Hematopoietic multipotent progenitor cell treated with erythropoietin and hydrocortisone succinate and interleukin-3 and kit ligand, for 6 days (in vitro differentiated cells): ENCODE data around the gene UEVLD.

Source experiments
- DNase-seq: peaks from one replicate; pipeline ENCODE4 v3.0.0-alpha.2; 2015

Gene UEVLD

GRCh38 chr11:18495271-18495670 is 93.3 kb downstream of the UEVLD start:
- DNase-seq: peak; percentile 13

DNA sequence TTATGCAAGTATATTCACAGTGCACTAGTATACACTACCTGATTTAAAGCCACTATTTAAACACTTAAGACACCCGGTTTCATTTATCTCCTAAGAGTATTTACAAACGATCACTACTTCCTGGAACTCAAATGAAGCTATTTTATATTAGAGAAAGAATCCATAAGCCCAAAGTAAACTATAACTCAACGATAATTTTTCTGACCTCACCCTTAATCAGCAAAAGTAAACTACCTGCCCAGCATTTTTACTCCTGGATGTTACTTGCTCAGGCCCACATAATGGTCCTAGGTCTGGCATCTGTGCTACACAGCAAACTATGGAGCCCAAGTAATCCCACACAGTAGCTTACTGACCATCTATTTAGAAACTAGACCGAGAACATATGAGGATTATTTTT is 95.2 kb downstream of the UEVLD start:
- DNase-seq: no peak

- DNase-seq: peak; percentile 25
These were observed 95.6 kb downstream of the UEVLD start for GRCh38 chr11:18492888-18493287.

DNA sequence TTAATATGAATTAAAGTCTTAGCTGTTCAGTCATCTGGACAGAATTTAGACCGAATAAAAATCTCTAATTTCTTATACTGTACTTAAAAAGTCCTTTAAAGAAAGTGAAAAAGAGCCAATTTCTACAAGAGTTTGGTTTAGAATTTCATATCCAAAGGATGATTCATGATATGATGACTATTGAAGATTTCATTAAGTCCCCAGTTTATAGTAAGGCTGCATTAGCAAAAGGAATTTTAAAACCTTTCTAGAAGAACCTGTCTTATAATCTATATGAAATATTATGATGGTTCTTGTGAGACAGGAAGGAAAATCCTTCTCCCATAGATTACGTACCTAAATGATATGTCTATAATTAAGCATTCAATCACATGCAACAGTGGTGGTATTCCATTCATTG is 96.6 kb downstream of the UEVLD start:
- DNase-seq: no peak

DNA sequence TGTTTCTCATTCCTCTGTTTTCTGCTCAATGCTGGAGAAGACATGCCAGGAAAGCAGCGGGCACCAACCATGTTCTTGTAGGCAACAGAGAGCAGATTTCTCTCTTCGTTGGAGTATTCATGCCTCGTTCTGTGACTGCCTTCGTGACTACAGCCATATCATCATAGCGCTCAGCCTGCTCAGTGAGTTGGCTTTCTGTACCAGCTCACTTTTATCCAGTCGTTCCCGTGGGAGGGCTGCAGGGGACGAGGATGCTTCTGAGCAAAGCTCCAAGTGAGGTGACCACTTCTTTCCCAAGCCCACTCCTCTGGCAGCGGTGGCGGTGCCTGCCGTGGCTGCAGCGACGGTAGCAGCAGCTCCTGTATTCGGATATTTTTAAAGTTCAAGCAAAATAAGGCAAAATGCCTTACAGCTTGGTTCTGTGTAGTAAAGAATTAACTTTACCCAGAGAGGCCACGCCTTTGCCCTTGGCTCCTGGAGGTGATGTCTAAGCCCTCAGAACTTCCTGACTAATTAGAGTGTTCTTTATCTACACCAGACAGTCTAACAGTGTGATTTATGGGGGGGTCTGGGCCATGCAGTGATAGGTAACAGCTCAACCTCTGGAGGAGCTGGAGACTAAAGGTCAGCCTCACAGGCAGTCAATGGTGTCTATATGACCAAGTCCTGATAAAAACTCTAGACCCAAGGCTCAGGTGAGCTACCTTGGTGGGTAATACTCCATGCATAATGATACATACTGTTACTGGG is 97.6 kb downstream of the UEVLD start:
- DNase-seq: no peak

GRCh38 chr11:18490319-18490718 is 98.2 kb downstream of the UEVLD start:
- no peak for DNase-seq

DNA sequence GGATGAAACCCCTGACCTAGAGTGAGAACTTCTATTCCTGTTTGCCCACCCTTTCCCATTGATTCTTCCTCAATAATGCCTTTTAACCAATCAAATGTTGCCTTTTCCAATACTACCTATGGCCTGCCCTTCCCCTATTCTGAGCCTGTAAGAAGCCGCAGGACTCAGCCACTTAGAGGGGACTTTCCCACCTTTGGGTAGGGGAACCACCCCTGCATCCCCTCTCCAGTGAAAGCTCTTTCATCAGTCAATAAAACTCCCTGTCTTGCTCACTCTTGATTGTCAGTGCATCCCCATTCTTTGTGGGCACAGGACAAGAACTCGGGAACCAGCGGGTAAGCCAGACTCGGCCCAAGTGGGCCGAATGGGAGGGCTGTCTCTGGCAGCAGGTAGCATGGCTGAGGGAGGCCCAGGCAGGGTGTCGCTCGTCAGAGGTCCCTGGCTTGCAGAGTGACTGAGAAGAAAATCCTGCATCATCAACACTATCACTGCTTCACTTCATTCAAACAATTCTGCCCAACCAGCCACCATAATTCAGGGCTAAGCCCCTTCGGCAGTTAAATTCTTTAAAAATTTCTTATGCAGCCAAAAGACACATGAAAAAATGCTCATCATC is 102.5 kb downstream of the UEVLD start:
- DNase-seq: no peak
